Neural crest cell (in vitro differentiated cells): ENCODE results near the gene SUN5. TPM values are rescaled to one million over a fixed set of nuclear protein-coding genes. Genes with fewer than 3 reads are reported as not detected.

ENCODE experiments used
- DNase-seq: peaks from one replicate; pipeline ENCODE4 v3.0.0; 2021; ENCODE audit warnings: low read depth, mixed read lengths, low spot score
- H3K27ac Mint-ChIP-seq: one replicate; pipeline ENCODE4 v1.8.0; 2021; ENCODE audit warnings: mild to moderate bottlenecking, mixed read lengths; ENCODE audit not compliant: unreplicated experiment
- H3K27me3 Mint-ChIP-seq: 2 replicates; pipeline ENCODE4 v1.8.0; 2021; ENCODE audit warnings: low read depth, mild to moderate bottlenecking, mixed read lengths
- H3K36me3 Mint-ChIP-seq: 2 replicates; pipeline ENCODE4 v1.8.0; 2021; ENCODE audit warnings: low read depth, mild to moderate bottlenecking, mixed read lengths
- H3K4me1 Mint-ChIP-seq: 2 replicates; pipeline ENCODE4 v1.8.0; 2021; ENCODE audit warnings: mixed read lengths
- H3K4me3 Mint-ChIP-seq: one replicate; pipeline ENCODE4 v1.8.0; 2021; ENCODE audit warnings: mild to moderate bottlenecking, mixed read lengths
- H3K9me3 Mint-ChIP-seq: 2 replicates; pipeline ENCODE4 v1.8.0; 2021; ENCODE audit warnings: mixed read lengths
- CTCF ChIP-seq: fragments of 200-600 bp; sonication (generic); conservative IDR thresholded peaks from 2 replicates; pipeline ENCODE4 v1.5.0; 2021; ENCODE audit warnings: antibody characterized with exemption, mild to moderate bottlenecking
- total RNA-seq: library from RNA; stranded (reverse); gene quantifications from 2 replicates; pipeline ENCODE4 v1.2.1, GENCODE V29; 2021

SUN5 gene
- total RNA-seq, 1 donor from 2014 or later = not detected

DNA sequence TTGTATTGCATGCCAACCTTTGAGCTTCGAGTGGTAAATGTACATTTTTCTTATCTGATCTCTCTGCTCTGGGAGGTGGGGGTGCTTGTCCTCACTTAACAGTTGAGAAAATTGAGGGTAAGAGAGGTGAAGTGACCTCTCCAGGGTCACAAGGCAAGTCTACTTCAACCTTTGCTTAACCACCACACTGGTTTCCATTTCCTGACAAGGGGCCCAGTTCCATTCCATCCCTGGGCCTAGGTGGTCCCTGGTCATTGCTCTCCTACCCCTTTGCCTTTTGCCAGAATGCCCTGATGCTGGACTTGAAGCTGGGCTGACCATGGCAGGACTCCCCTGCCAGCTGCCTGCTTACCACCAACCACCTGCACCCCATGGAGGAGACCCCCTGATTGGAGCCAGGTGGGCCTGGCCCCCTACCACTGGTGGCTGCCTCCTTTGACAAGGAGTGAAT, 39.5 kb upstream of the SUN5 start:
- Mint-ChIP-seq H3K4me1 (peaks cover 4% of the 10 kb centered on the region), H3K36me3 (peaks cover 6% of the 10 kb centered on the region)
- TF ChIP-seq CTCF = no peak

GRCh38 chr20:33042983-33043730, 38.9 kb upstream of the SUN5 start:
- Mint-ChIP-seq H3K36me3 (peaks cover 6% of the 10 kb centered on the region), H3K4me3 (no peak overlapping the region), H3K27me3 (peaks cover 11% of the 10 kb centered on the region), H3K9me3 (peaks cover 21% of the 10 kb centered on the region), H3K27ac (no peak overlapping the region), H3K4me1 (peaks cover 4% of the 10 kb centered on the region)
- DNase-seq = no peak
- TF ChIP-seq CTCF = no peak

More for the DNA sequence above, 39.5 kb upstream of the SUN5 start:
- DNase-seq = no peak
- H3K27ac Mint-ChIP-seq = no peak overlapping the region
- H3K9me3 Mint-ChIP-seq = peaks cover 18% of the 10 kb centered on the region
- no peak overlapping the region for H3K4me3 Mint-ChIP-seq
- peaks cover 5% of the 10 kb centered on the region for H3K27me3 Mint-ChIP-seq

GRCh38 chr20:33042430-33042829, 38.2 kb upstream of the SUN5 start:
- peaks cover 4% of the 10 kb centered on the region for H3K4me1 Mint-ChIP-seq
- no peak for TF ChIP-seq CTCF
- no peak for DNase-seq
- peaks cover 6% of the 10 kb centered on the region for H3K36me3 Mint-ChIP-seq
- H3K27ac Mint-ChIP-seq = no peak overlapping the region
- H3K4me3 Mint-ChIP-seq = no peak overlapping the region
- H3K9me3 Mint-ChIP-seq = peaks cover 25% of the 10 kb centered on the region
- H3K27me3 Mint-ChIP-seq = peaks cover 17% of the 10 kb centered on the region

- DNase-seq = no peak
- H3K9me3 Mint-ChIP-seq = peaks cover 8% of the 10 kb centered on the region
- H3K27ac Mint-ChIP-seq = peak overlapping the region; percentile 2
- no peaks in the 10 kb centered on the region for H3K4me1 Mint-ChIP-seq
- H3K36me3 Mint-ChIP-seq = no peaks in the 10 kb centered on the region
- TF ChIP-seq CTCF = no peak
- H3K4me3 Mint-ChIP-seq = no peak overlapping the region
- peaks cover 17% of the 10 kb centered on the region for H3K27me3 Mint-ChIP-seq
These were observed 34.0 kb upstream of the SUN5 start for GRCh38 chr20:33038243-33038642.

DNA sequence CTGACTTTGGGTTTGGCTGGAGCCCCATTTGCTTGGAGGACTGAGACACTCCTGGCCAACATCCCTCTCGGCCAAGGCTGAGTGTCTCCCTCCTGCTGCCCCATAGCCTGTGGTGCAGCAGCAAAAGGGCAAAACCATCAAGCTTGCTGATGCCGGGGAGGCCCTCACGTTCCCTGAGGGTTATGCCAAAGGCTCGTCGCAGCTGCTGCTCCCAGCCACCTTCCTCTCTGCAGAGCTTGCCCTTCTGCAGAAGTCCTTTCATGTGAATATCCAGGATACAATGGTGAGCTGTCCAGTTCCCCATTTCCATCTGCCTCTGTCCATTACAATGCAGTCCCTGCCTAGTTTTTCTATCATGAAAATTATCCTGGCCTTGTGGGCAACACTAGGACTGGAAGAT, 33.2 kb upstream of the SUN5 start:
- DNase-seq = no peak
- no peak for TF ChIP-seq CTCF
- peaks cover 8% of the 10 kb centered on the region for H3K9me3 Mint-ChIP-seq
- no peak overlapping the region for H3K27ac Mint-ChIP-seq
- H3K4me3 Mint-ChIP-seq = no peak overlapping the region
- H3K27me3 Mint-ChIP-seq = peaks cover 21% of the 10 kb centered on the region
- no peaks in the 10 kb centered on the region for H3K4me1 Mint-ChIP-seq
- no peaks in the 10 kb centered on the region for H3K36me3 Mint-ChIP-seq
